ENCODE results near the gene TFCP2L1.

GRCh38 chr2:121213386-121213785 lies 71.6 kb downstream of the TFCP2L1 start:
- no peak for TF ChIP-seq CTCF (conservative IDR thresholded peaks at IDR 0.05; ENCODE audit: low read depth in 2 of 2)
- TF ChIP-seq NANOG (IDR thresholded peaks at IDR 0.05; ENCODE audit: borderline replicate concordance), result no peak
- no peak for TF ChIP-seq EZH2 (IDR thresholded peaks at IDR 0.05; ENCODE audit: low read depth, unreplicated experiment)
- no peak for TF ChIP-seq POLR2AphosphoS5 (IDR thresholded peaks at IDR 0.05; ENCODE audit: low read depth)
- no peak for TF ChIP-seq STAT1 (IDR thresholded peaks at IDR 0.05; ENCODE audit: unreplicated experiment)
- TF ChIP-seq EZH2phosphoT487 (IDR thresholded peaks at IDR 0.05; ENCODE audit: unreplicated experiment), result no peak
- TF ChIP-seq CREB1 (CRISPR knock-in tag; IDR thresholded peaks at IDR 0.05; ENCODE audit: low read depth), result no peak
- TF ChIP-seq ZNF462 (CRISPR knock-in tag; IDR thresholded peaks at IDR 0.05), result no peak
- TF ChIP-seq JUNB (IDR thresholded peaks at IDR 0.05; ENCODE audit: unreplicated experiment), result no peak

Data from GM23338 (cell line).